Measurements from ENCODE around the gene SEMA5B. TPM values are rescaled to one million over a fixed set of nuclear protein-coding genes. Genes with fewer than 3 reads are reported as not detected.
A peak's percentile ranks its signal among the peaks of the same experiment; 100 is the strongest.

The SEMA5B gene
- polyA plus RNA-seq, 1 donor from 2014 or later = not detected

- peaks cover 2% of the 10 kb centered on the region for H3K36me3 Mint-ChIP-seq
- no peaks in the 10 kb centered on the region for H3K9me3 Mint-ChIP-seq
- no peak overlapping the region for H3K27ac Mint-ChIP-seq
- H3K4me1 Mint-ChIP-seq = no peaks in the 10 kb centered on the region
- H3K27me3 Mint-ChIP-seq = peaks cover 28% of the 10 kb centered on the region
- no peak overlapping the region for H3K4me3 Mint-ChIP-seq
Measured at GRCh38 chr3:123004201-123004918, 23.2 kb downstream of the SEMA5B start.

DNA sequence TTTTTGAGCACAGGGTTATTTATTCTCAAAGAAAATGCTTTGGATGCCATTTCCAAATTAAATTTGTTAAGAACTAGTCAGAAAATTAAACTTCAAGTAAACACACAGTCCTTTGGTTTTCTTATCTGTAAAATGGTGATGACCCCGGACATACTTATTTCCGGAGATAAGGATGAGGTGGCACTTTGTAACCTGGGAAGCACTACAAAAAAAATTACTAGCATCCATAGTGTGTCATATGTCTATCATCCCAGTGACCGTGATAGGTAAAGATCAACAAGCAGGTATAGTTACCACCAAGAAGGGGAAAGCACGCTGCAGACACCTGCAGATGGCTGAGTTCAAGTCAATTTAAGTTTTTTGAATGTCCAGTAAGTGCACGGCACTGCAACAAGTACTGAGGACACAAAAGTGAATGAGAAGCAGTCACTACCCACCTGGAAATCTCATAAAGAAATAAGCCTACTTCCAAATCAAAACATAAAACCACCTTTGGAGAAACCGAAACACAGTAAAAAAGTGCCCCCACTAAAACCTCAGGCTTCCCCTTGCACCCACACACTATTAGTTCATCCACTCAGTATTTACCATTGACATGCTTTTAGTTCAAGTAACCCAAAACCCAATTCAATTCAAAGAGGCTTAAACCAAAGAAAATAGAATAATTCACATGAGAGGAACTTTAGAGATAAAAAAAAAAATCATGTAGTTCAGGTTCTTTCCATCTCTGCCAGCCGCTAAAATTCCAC lies 24.6 kb downstream of the SEMA5B start:
- Mint-ChIP-seq H3K4me1 (no peaks in the 10 kb centered on the region), H3K27ac (no peak overlapping the region), H3K36me3 (peaks cover 2% of the 10 kb centered on the region), H3K4me3 (no peak overlapping the region), H3K9me3 (no peaks in the 10 kb centered on the region), H3K27me3 (peaks cover 25% of the 10 kb centered on the region)

DNA sequence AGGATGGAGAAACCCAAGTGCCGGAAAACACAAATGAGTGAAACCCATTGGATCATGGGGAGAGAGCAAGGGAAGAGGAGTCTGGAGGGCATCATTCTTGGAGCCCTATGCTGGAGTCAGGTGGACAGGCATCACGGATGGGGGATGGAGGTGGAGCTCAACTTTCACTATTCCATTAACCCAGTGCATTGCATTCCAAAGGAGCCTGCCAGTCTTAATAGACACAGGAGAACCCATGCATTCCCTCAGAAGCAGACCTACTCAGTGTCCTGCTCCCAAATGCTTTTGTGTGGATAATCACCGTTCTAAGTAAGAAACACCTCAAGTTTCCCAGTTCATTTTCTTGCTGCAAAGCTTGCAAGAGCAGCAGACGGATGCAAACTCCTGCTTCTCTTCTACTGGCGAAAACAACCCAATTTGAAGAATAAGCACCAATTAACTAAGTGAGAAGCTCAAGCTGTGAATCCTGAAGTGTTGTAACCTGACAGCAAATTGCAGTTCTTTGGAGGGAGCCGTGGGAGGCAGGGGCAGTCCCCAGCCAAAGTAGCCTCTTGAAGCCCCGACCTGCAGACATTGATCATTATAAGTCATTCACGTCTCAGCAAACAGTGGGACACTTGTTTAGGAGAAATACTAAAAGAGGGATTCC lies 25.3 kb downstream of the SEMA5B start:
- H3K4me3 Mint-ChIP-seq = no peak overlapping the region
- H3K27ac Mint-ChIP-seq = no peak overlapping the region
- H3K9me3 Mint-ChIP-seq = no peaks in the 10 kb centered on the region
- H3K27me3 Mint-ChIP-seq = peaks cover 31% of the 10 kb centered on the region
- H3K36me3 Mint-ChIP-seq = peaks cover 2% of the 10 kb centered on the region
- no peaks in the 10 kb centered on the region for H3K4me1 Mint-ChIP-seq

- Mint-ChIP-seq H3K27me3 (peaks cover 27% of the 10 kb centered on the region), H3K27ac (no peak overlapping the region), H3K36me3 (peaks cover 5% of the 10 kb centered on the region), H3K4me3 (no peak overlapping the region), H3K4me1 (no peaks in the 10 kb centered on the region), H3K9me3 (no peaks in the 10 kb centered on the region)
Measured at GRCh38 chr3:122998856-122999255, 28.7 kb downstream of the SEMA5B start.

DNA sequence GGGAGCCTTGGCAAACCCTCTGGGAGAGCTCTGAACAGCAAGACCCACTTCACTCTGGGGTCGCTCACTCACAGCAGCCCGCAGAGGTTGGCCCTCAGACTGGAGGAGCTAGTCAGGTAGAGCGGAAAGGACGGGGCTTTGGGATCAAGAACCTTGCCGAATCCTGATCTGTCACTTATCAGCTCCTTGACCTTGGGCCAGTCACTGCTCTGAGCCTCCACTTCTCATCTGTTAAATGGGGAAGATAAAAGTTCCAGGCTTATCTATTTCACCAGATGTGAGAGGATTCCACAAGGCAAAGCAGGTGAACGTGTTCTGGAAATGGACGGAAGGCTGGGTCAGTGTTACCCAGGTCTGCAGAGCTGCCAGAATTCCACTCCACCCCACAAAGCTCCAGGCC lies 29.4 kb downstream of the SEMA5B start:
- peaks cover 26% of the 10 kb centered on the region for H3K27me3 Mint-ChIP-seq
- no peak overlapping the region for H3K27ac Mint-ChIP-seq
- no peak overlapping the region for H3K4me3 Mint-ChIP-seq

GRCh38 chr3:122996038-122996580 lies 31.5 kb downstream of the SEMA5B start:
- no peak overlapping the region for H3K27ac Mint-ChIP-seq

More for the DNA sequence above, 29.4 kb downstream of the SEMA5B start:
- H3K9me3 Mint-ChIP-seq = no peaks in the 10 kb centered on the region
- H3K4me1 Mint-ChIP-seq = no peaks in the 10 kb centered on the region
- peaks cover 5% of the 10 kb centered on the region for H3K36me3 Mint-ChIP-seq

GRCh38 chr3:122994954-122995353 lies 32.6 kb downstream of the SEMA5B start:
- no peaks in the 10 kb centered on the region for H3K4me1 Mint-ChIP-seq
- H3K36me3 Mint-ChIP-seq = peaks cover 3% of the 10 kb centered on the region
- peak overlapping the region in 1 of 3 donors; percentile 32 for H3K27ac Mint-ChIP-seq
- H3K9me3 Mint-ChIP-seq = no peaks in the 10 kb centered on the region
- H3K4me3 Mint-ChIP-seq = no peak overlapping the region
- peaks cover 28% of the 10 kb centered on the region for H3K27me3 Mint-ChIP-seq

More at GRCh38 chr3:122996038-122996580, 31.5 kb downstream of the SEMA5B start:
- Mint-ChIP-seq H3K9me3 (no peaks in the 10 kb centered on the region), H3K4me1 (no peaks in the 10 kb centered on the region), H3K4me3 (no peak overlapping the region), H3K27me3 (peaks cover 31% of the 10 kb centered on the region), H3K36me3 (peaks cover 3% of the 10 kb centered on the region)

DNA sequence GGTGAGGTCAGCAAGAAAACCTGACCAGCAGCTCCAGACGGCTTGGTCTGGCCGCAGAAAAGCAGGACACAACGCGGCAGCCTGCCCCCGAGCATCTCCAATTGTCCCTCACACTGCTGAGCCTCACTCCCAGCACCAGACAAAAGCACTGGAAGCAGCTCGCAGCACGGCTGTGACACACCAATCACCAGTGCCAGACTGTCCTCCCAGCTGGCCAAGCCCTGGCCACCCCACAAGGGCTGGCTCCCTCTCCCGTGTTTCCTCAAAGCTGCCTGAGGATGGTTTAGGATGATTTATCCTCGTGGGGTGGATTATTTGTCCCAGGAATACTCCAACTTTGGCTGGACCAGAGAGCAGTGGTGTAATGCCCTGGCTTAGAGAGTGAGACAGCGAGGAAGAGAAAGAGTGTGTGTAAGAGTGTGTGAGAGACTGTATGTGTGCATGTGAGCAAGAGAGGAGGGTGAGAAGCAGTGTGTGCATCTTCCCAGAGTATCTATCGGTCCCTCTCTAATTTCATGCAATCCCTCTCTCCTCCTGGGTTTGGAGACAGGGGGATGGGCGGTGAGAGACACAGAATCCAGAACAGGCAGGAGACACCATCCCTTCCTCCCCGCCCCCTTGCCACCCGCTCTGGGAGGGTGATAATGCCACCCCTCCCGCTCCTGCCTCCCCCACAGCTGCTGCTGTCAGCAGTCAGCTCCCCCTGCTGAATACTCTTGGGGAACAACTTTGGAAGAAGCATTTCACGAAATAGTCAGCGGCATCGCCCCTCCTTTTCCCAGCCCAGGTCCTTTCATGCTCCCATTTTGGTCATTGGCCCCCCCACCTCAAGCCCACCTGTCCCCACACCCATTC lies 34.2 kb downstream of the SEMA5B start:
- peaks cover 28% of the 10 kb centered on the region for H3K27me3 Mint-ChIP-seq
- peaks cover 3% of the 10 kb centered on the region for H3K36me3 Mint-ChIP-seq
- no peaks in the 10 kb centered on the region for H3K9me3 Mint-ChIP-seq
- H3K4me3 Mint-ChIP-seq = peak overlapping the region in 1 of 4 donors; percentile 37
- H3K4me1 Mint-ChIP-seq = no peaks in the 10 kb centered on the region
- H3K27ac Mint-ChIP-seq = no peak overlapping the region

GRCh38 chr3:122992676-122993075 lies 34.9 kb downstream of the SEMA5B start:
- Mint-ChIP-seq H3K27ac (no peak overlapping the region), H3K4me3 (no peak overlapping the region), H3K36me3 (peaks cover 3% of the 10 kb centered on the region), H3K27me3 (peaks cover 25% of the 10 kb centered on the region), H3K4me1 (no peaks in the 10 kb centered on the region), H3K9me3 (no peaks in the 10 kb centered on the region)

DNA sequence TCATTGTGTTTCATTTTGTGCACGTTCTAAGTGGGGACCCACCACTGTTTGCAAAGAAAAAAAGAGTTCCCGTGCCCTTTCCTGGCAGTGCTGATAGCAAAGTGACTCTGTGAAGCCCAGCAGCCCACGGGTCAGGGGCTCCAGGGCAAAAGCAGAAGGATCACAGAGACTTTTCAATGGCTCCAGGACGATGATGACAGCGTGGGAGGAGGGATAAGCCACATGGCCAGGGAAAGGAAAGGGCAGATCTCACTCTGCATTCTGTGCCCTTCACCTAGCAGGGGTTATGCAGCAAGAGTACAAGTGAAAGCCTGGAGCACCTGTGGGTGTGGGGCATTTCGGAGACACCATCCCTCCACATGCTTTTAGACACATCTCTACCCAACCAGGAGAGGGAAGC lies 35.4 kb downstream of the SEMA5B start:
- no peak overlapping the region for H3K27ac Mint-ChIP-seq
- no peaks in the 10 kb centered on the region for H3K9me3 Mint-ChIP-seq
- no peak overlapping the region for H3K4me3 Mint-ChIP-seq
- H3K27me3 Mint-ChIP-seq = peaks cover 23% of the 10 kb centered on the region
- H3K36me3 Mint-ChIP-seq = peaks cover 3% of the 10 kb centered on the region
- H3K4me1 Mint-ChIP-seq = no peaks in the 10 kb centered on the region

DNA sequence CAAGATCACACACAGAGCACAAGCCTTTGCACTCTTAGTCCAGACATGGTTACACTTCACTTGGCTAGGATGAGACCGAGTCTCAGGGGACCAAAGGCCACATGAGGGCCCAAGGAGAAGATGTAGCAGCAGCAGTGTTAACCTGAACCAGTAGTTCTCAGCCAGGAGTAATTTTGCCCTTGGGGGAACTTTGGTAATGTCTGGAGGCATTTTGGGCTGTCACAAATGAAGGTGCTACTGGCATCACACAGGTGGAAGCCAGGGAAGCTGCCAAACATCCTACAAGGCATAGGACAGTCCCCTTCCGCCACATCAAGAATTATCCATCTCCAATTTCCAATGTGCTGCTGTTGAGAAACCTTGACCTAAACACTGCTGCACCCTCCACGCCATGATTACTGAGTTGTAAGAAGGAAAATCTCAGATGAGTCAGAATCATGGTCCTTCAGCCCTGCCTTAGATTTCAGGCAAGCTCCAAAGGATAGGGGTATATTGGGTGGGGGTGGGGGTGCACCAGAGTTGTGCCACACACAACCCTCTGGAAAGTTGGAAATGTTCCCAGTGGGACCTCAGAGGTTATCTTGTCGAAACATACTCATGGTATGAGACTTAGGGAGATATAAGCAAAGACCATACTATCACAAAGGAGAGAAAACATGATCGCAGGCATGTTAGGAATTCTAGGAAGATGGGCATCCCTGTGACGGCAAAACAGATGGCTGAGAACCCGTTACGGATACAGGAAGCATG lies 36.2 kb downstream of the SEMA5B start:
- Mint-ChIP-seq H3K9me3 (no peaks in the 10 kb centered on the region), H3K4me3 (no peak overlapping the region), H3K4me1 (no peaks in the 10 kb centered on the region), H3K36me3 (no peaks in the 10 kb centered on the region), H3K27me3 (peaks cover 23% of the 10 kb centered on the region), H3K27ac (no peak overlapping the region)

DNA sequence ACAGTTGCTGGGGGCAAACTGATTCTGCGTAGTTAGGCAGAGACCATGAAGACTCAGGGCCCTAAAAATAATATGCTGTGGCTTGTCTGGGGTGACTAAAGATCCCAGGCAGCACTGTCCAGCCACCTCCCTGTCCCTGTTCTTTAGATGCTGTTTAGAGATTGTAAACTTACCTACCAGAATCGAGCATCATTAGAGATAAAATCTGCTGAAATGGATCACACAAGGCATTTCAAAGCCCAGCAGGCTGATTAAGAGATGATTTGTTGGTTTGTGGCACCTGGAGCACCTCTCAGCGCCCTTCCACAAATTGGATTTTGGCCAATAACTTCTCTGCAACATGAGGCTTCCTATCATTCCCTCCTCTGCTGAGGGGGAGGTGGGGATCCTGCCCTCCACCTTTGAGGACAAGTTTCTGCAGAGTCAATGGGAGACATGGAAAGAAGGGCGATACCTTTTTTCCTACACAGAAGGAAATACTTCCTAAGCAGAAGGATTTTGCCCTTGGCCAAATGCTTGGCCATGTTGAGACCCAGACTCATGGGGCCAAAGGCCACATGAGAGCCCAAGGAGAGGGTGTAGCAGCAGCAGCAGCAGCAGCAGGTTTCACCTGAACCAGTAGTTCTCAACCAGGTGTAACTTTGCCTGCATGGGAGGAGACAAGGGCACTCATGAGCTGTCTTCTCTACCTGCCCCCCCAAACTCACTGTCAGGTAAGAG lies 37.5 kb downstream of the SEMA5B start:
- no peak overlapping the region for H3K4me3 Mint-ChIP-seq
- no peaks in the 10 kb centered on the region for H3K9me3 Mint-ChIP-seq
- no peak overlapping the region for H3K27ac Mint-ChIP-seq
- peaks cover 0 to 5% (median 0%) of the 10 kb centered on the region in 3 donors for H3K4me1 Mint-ChIP-seq
- H3K27me3 Mint-ChIP-seq = peaks cover 20% of the 10 kb centered on the region
- H3K36me3 Mint-ChIP-seq = no peaks in the 10 kb centered on the region

DNA sequence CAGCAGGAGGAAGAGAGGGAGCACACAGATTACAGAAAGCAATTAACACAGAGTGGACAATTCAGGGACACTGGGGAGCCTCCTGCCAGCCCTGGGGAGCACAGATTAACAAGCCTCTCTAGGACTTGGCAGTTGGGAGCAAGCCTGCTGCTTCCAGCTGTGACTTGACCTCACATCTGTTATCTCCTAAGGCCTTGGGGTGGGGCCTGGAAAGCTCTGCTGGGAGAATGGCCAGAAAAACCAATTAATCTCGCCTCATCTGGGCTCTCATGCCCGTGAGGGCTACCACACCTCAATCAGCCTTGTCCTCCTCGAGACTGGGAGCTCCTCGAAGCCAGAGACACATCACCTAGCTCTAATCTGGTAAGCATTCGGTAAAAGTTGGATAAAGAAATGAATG lies 39.1 kb downstream of the SEMA5B start:
- Mint-ChIP-seq H3K4me3 (no peak overlapping the region), H3K27me3 (peaks cover 22% of the 10 kb centered on the region), H3K9me3 (no peaks in the 10 kb centered on the region), H3K27ac (no peak overlapping the region), H3K36me3 (no peaks in the 10 kb centered on the region), H3K4me1 (peaks cover 0 to 13% (median 5%) of the 10 kb centered on the region in 3 donors)
